Glutamatergic neuron (in vitro differentiated cells): ENCODE data around the gene GALK2. TPM values are rescaled to one million over a fixed set of nuclear protein-coding genes. Genes with fewer than 3 reads are reported as not detected.
"Not testable (repeated sequence)": the region's sequence is repeated elsewhere in the genome, so short reads cannot be mapped to it uniquely, and the experiment has no call there.

Source experiments
- DNase-seq: peaks from one replicate; pipeline ENCODE4 v3.0.0; 2022
- H3K27ac Mint-ChIP-seq: one replicate; pipeline ENCODE4 v1.8.0; 2020; ENCODE audit warnings: mild to moderate bottlenecking, mixed read lengths, inconsistent platforms; ENCODE audit not compliant: unreplicated experiment
- H3K27me3 Mint-ChIP-seq: one replicate; pipeline ENCODE4 v1.8.0; 2020; ENCODE audit warnings: mild to moderate bottlenecking, moderate library complexity, mixed read lengths, inconsistent platforms; ENCODE audit not compliant: unreplicated experiment
- H3K36me3 Mint-ChIP-seq: one replicate; pipeline ENCODE4 v1.8.0; 2020; ENCODE audit warnings: mild to moderate bottlenecking, mixed read lengths, inconsistent platforms; ENCODE audit not compliant: unreplicated experiment
- H3K4me1 Mint-ChIP-seq: one replicate; pipeline ENCODE4 v1.8.0; 2020; ENCODE audit warnings: mild to moderate bottlenecking, low read depth, mixed read lengths, inconsistent platforms; ENCODE audit not compliant: unreplicated experiment
- H3K4me3 Mint-ChIP-seq: one replicate; pipeline ENCODE4 v1.8.0; 2020; ENCODE audit warnings: mild to moderate bottlenecking, mixed read lengths, inconsistent platforms; ENCODE audit not compliant: unreplicated experiment
- H3K9me3 Mint-ChIP-seq: one replicate; pipeline ENCODE4 v1.8.0; 2020; ENCODE audit warnings: mild to moderate bottlenecking, moderate library complexity, mixed read lengths, inconsistent platforms; ENCODE audit not compliant: unreplicated experiment
- CTCF ChIP-seq: fragments of 200-600 bp; sonication (generic); IDR thresholded peaks from one replicate; pipeline ENCODE4 v1.5.0; 2021; ENCODE audit not compliant: partially characterized antibody, unreplicated experiment
- total RNA-seq: library from RNA; stranded (reverse); fragmentation: NEBNext Ultra II Directional; extraction: Animal tissue kit (Norgen Biotek cat#: 25700); gene quantifications from one replicate; pipeline ENCODE4 v1.2.1, GENCODE V29; 2021; ENCODE audit not compliant: unreplicated experiment

GALK2 gene
- total RNA-seq, 1 donor from 2014 or later, result 19.9 TPM

- Mint-ChIP-seq H3K4me1 (peaks cover 4% of the 10 kb centered on the region), H3K4me3 (no peak overlapping the region), H3K27ac (no peak overlapping the region), H3K27me3 (no peaks in the 10 kb centered on the region), H3K9me3 (no peaks in the 10 kb centered on the region), H3K36me3 (no peaks in the 10 kb centered on the region)
- TF ChIP-seq CTCF, result no peak
- no peak for DNase-seq
Measured at GRCh38 chr15:49331951-49332350, 161.9 kb downstream of the GALK2 start.

GRCh38 chr15:49339656-49340055 lies 169.6 kb downstream of the GALK2 start:
- no peak for DNase-seq
- H3K9me3 Mint-ChIP-seq, result no peaks in the 10 kb centered on the region
- H3K36me3 Mint-ChIP-seq, result peaks cover 8% of the 10 kb centered on the region
- H3K27me3 Mint-ChIP-seq, result no peaks in the 10 kb centered on the region
- no peak for TF ChIP-seq CTCF
- H3K4me1 Mint-ChIP-seq, result no peaks in the 10 kb centered on the region
- H3K4me3 Mint-ChIP-seq, result no peak overlapping the region
- H3K27ac Mint-ChIP-seq, result no peak overlapping the region

DNA sequence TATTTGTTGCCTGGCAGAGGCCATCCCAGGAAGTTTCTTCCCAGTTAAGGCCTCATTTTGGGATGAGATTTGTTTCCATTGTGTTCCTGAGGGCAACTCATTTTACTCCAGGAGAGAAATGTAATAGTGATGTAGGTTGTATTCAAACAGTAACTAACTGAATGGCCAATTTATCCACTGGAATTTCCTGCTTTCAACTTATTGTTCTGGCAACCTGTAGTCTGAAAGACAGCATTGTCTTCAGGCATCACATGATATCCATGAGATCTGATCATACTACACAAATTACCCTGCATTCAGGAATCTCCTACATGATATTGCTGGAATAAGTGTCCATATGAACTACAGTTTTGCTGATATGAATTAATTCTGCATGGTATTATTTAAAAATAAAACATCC lies 173.5 kb downstream of the GALK2 start:
- TF ChIP-seq CTCF, result no peak
- Mint-ChIP-seq H3K4me1 (no peaks in the 10 kb centered on the region), H3K4me3 (no peak overlapping the region), H3K27me3 (no peaks in the 10 kb centered on the region), H3K36me3 (peaks cover 8% of the 10 kb centered on the region), H3K27ac (no peak overlapping the region), H3K9me3 (no peaks in the 10 kb centered on the region)
- DNase-seq, result no peak

DNA sequence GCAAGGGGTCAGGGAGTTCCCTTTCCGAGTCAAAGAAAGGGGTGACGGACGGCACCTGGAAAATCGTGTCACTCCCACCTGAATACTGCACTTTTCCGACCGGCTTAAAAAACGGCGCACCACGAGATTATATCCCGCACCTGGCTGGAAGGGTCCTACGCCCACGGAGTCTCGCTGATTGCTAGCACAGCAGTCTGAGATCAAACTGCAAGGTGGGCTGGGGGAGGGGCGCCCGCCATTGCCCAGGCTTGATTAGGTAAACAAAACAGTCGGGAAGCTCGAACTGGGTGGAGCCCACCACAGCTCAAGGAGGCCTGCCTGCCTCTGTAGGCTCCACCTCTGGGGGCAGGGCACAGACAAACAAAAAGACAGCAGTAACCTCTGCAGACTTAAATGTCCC lies 184.4 kb downstream of the GALK2 start:
- DNase-seq, H3K4me1 Mint-ChIP-seq, H3K4me3 Mint-ChIP-seq, H3K9me3 Mint-ChIP-seq, H3K36me3 Mint-ChIP-seq, H3K27me3 Mint-ChIP-seq, H3K27ac Mint-ChIP-seq: not testable (repeated sequence)

- DNase-seq, result no peak
- H3K4me1 Mint-ChIP-seq, result no peaks in the 10 kb centered on the region
- H3K9me3 Mint-ChIP-seq, result peaks cover 3% of the 10 kb centered on the region
- no peak overlapping the region for H3K4me3 Mint-ChIP-seq
- H3K27me3 Mint-ChIP-seq, result no peaks in the 10 kb centered on the region
- no peak overlapping the region for H3K27ac Mint-ChIP-seq
- TF ChIP-seq CTCF, result no peak
- H3K36me3 Mint-ChIP-seq, result no peaks in the 10 kb centered on the region
Measured at GRCh38 chr15:49361370-49361769, 191.3 kb downstream of the GALK2 start.

GRCh38 chr15:49366496-49366895 lies 196.4 kb downstream of the GALK2 start:
- Mint-ChIP-seq H3K9me3 (peaks cover 3% of the 10 kb centered on the region), H3K27me3 (no peaks in the 10 kb centered on the region), H3K4me3 (no peak overlapping the region), H3K27ac (no peak overlapping the region), H3K36me3 (no peaks in the 10 kb centered on the region), H3K4me1 (no peaks in the 10 kb centered on the region)
- no peak for TF ChIP-seq CTCF
- peak; percentile 15 for DNase-seq
